Stromal cell of bone marrow (primary cell): ENCODE measurements around the gene SNX32.
A peak's percentile ranks its signal among the peaks of the same experiment; 100 is the strongest.

Experiments
- DNase-seq: peaks from one replicate; pipeline ENCODE4 v3.0.0-alpha.2; 2012; ENCODE audit warnings: low read depth

The SNX32 gene

GRCh38 chr11:65797711-65798110, 36.1 kb upstream of the SNX32 start:
- no peak for DNase-seq

DNA sequence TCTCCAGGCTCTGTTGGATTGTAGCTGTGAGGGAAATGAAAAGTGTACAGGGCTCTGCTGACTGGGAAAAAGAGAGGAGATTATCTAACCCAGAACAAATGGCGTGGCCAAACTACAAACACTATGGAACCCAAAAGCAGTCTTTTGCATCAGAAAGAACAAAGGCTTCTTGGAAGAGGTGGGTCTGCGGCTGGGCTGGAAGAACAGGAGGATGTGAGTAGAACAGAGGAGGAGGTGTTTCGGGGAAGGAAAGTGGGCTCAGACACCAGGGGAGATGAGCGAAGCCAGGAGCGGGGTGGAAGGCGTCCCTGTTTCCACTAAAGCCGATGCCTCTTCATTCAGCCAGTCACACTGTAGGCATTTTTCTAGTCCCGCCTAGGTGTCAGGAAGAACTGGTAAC, 34.9 kb upstream of the SNX32 start:
- DNase-seq = no peak

GRCh38 chr11:65801153-65801987, 32.4 kb upstream of the SNX32 start:
- DNase-seq = no peak

GRCh38 chr11:65802841-65803240, 30.9 kb upstream of the SNX32 start:
- no peak for DNase-seq

DNA sequence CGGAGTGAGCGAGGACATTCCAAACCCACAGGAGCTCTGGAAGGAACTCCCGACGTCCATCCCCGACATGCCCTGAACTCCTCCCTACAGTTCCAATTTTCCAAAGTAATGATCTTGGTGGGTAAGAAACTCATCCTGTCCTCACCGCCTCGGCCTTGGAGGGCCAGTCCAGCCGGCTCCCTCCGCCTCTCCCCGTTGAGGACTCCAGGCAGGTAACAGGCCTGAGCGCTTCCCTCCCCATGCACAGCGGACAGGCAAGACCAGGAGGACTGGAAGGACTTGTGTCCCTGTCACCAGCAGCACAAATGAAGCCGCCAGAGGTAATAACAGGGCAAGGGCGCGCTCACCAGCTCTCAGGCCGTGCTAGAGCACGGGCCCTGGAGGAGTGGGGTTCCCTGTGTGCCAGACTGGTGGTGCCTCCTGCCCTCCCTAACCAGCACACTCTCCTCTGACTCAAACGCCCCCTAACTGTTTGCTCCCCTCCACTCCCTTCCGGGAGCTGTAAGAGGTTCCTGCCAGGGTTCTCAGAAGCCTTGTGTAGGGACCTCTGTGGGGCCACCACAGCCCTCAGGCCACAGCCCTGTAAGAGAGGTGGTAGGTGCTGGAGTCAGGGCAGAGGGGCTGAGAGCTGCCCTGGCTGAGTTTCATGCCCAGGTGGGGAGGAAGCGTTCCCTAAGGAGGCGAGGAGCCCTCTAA, 29.8 kb upstream of the SNX32 start:
- no peak for DNase-seq

DNA sequence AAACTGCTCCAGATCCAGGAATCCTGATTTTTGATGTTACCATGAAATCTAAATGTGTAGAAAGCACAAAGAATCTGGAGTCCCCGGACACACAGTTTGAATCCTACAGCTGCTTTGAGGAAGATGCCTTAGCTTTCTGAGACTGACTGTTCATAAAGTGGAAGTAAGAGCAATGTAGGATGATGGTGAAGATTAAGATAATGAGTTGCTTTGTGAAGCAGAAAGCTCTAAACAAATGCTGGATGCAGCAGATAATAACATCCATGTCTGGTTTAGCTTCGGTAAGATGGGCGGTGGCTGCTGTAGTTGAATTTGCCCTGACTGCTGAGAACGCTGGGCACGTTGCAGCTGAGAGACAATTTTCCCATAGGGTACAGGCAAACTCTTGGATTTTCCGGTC, 26.8 kb upstream of the SNX32 start:
- DNase-seq = no peak

- DNase-seq = no peak
Observed at GRCh38 chr11:65808744-65809341, 24.9 kb upstream of the SNX32 start.

DNA sequence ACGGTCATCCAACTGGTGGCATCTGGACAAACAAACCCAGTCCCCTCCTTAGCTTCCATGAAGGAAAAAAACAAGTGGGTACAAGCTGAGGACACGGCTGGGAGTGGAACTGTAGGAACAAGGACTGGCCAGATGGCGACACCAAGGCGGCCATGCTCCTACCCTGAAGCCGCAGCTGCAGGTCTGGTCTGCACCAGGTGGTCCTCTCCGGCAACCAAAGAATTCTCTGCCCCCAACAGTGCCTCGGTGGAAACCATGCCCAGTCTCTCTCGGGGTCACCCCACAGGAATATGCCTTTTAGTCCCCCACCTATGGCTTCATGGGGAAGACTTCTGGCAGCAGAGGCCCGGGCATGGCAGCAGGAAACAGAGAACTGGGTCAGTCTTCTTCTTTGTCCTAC, 24.3 kb upstream of the SNX32 start:
- no peak for DNase-seq

DNA sequence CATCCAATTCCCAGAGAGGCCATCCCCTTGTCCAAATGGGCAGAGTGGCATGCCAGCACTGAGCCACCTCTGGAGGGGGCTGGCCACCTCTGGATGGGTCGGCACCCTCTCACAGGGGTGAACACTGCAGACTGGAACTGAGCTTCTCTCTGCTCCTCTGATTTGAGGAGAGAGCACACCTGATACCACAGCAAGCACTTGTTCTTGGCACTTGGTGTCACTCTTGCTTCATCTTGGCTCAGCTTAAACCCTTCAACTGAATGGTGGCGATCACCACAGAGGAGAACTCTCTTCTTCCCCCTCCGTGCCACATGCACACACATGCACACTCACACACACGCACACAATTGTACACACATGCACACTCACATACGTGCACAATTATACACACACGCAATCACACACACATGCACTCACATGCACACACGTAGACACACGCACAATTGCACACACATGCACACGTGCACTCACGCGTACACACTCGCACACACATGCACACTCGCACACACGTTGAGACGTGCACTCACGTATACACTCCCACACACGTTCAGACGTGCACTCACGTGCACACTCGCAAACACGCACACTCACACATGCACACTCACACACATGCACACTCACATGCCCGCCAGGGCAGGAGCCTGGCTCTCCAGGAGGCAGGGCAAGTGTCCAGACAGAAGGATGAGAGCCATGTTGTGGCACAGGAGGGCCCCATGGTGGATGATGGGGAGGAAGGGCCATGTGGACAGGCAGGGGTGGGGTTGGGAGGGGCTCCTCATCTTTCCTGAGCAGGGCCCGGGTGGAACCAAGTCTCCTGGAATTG, 23.5 kb upstream of the SNX32 start:
- DNase-seq = no peak

- DNase-seq = no peak
Observed at GRCh38 chr11:65811764-65812475, 21.8 kb upstream of the SNX32 start.

- DNase-seq = peak; percentile 15
Observed at GRCh38 chr11:65814131-65814985, 19.4 kb upstream of the SNX32 start.

- no peak for DNase-seq
Observed at GRCh38 chr11:65814986-65815565, 18.7 kb upstream of the SNX32 start.

GRCh38 chr11:65816696-65817095, 17.1 kb upstream of the SNX32 start:
- DNase-seq = no peak

- DNase-seq = no peak
Observed at GRCh38 chr11:65817312-65817834, 16.4 kb upstream of the SNX32 start.

GRCh38 chr11:65817835-65818680, 15.7 kb upstream of the SNX32 start:
- peak; percentile 67 for DNase-seq

DNA sequence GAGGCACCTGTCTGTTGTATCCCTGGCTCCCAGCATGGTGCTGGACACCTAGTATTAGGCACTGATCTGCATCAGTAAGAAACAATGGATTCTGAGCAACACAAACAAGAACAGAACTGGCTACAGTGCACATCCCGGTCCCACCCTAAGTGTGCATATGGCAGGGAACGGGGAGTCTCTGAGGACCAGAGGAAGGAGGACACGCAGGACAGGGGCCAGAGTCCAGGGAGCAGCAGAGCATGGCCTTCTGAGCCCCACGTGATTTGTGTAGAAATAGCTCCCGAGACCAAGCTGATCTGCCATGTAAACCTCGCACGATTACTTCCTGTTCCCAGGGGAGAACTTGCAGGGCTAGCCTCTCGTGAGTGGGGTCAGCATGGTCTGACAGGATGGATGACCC, 12.7 kb upstream of the SNX32 start:
- no peak for DNase-seq

DNA sequence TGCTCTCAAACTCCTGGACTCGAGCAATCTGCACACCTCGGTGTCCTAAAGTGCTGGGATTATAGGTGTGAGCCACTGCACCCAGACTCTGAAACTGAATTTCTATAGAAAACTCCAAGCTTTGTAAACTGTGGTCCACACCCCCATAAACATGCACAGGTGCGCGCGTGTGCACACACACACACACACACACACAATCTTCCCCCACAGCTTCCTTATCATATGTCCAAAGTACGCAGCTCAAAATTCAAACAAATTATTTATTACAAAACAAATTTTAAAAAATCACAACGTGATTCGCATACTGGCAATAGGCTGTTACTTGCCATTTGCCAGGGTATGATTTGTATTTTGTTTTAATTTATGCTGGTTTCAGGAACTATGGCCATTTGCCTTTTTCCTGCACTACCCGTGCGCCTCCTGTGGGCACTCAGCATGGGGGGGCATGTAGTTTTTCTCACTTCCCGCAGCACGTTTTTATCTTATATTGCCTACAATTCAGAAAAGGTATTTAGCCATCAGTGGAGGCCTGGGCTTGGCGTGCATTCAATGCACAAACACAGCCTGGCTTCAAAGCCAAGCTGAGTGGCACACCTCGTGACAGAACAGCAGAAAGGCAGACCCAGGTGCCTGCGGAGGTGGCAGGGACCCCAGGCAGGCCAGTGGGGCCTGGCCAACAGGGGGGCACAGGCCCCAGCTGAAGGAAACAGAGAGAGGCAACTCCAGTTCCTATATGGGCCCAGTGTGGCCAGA, 10.8 kb upstream of the SNX32 start:
- DNase-seq = no peak

- no peak for DNase-seq
Observed at GRCh38 chr11:65826984-65827735, 6.6 kb upstream of the SNX32 start.
